MM.1S (cell line): Measurements from ENCODE around the gene NXPH2.

ENCODE experiments used
- DNase-seq: peaks from one replicate; pipeline ENCODE4 v3.0.0-alpha.2; 2015
- H2AFZ ChIP-seq: fragments of 300-600 bp; sonication (generic); 2 replicates; pipeline ENCODE4 v1.6.0; 2016; ENCODE audit warnings: antibody characterized with exemption, low read length
- H3F3A ChIP-seq: fragments of 300-600 bp; sonication (generic); 2 replicates; pipeline ENCODE4 v1.6.1; 2016; ENCODE audit warnings: mild to moderate bottlenecking, antibody characterized with exemption, low read length, moderate library complexity, mixed read lengths; ENCODE audit not compliant: insufficient read depth
- H3K27ac ChIP-seq: fragments of 300-600 bp; sonication (generic); 2 replicates; pipeline ENCODE4 v1.5.1; 2016; ENCODE audit warnings: mild to moderate bottlenecking, low read length
- H3K27me3 ChIP-seq: fragments of 300-600 bp; sonication (generic); replicated peaks from 2 replicates; pipeline ENCODE4 v1.6.0; 2016; ENCODE audit warnings: low read length; ENCODE audit not compliant: insufficient read depth
- H3K36me3 ChIP-seq: fragments of 300-600 bp; sonication (generic); replicated peaks from 2 replicates; pipeline ENCODE4 v1.6.1; 2016; ENCODE audit warnings: mild to moderate bottlenecking, low read length, mixed read lengths; ENCODE audit not compliant: insufficient read depth
- H3K4me1 ChIP-seq: fragments of 300-600 bp; sonication (generic); 2 replicates; pipeline ENCODE4 v1.6.1; 2016; ENCODE audit warnings: low read length, mixed read lengths
- H3K4me2 ChIP-seq: fragments of 300-600 bp; sonication (generic); 2 replicates; pipeline ENCODE4 v1.6.0; 2016; ENCODE audit warnings: low read depth, low read length
- H3K4me3 ChIP-seq: fragments of 300-600 bp; sonication (generic); 2 replicates; pipeline ENCODE4 v1.5.1; 2016; ENCODE audit warnings: low read length, mixed read lengths
- H3K79me2 ChIP-seq: fragments of 300-600 bp; sonication (generic); 2 replicates; pipeline ENCODE4 v1.6.1; 2016; ENCODE audit warnings: mixed run types, low read length, mixed read lengths
- H3K9ac ChIP-seq: fragments of 300-600 bp; sonication (generic); 2 replicates; pipeline ENCODE4 v1.6.1; 2016; ENCODE audit warnings: low read length, mixed read lengths
- H3K9me2 ChIP-seq: fragments of 300-600 bp; sonication (generic); replicated peaks from 2 replicates; pipeline ENCODE4 v1.6.1; 2016; ENCODE audit warnings: mild to moderate bottlenecking, low read length, mixed read lengths; ENCODE audit not compliant: insufficient read depth
- H3K9me3 ChIP-seq: fragments of 300-600 bp; sonication (generic); replicated peaks from 2 replicates; pipeline ENCODE4 v1.6.1; 2016; ENCODE audit warnings: mild to moderate bottlenecking, low read length, mixed read lengths; ENCODE audit not compliant: insufficient read depth
- H4K20me1 ChIP-seq: fragments of 300-600 bp; sonication (generic); 2 replicates; pipeline ENCODE4 v1.6.1; 2016; ENCODE audit warnings: mild to moderate bottlenecking, low read length, moderate library complexity, mixed read lengths; ENCODE audit not compliant: insufficient read depth
- EZH2 ChIP-seq: fragments of 300-600 bp; sonication (generic); optimal IDR thresholded peaks from 2 replicates; pipeline ENCODE3; 2017; ENCODE audit warnings: low read depth, mild to moderate bottlenecking, antibody characterized with exemption, low read length, mixed read lengths
- EZH2phosphoT487 ChIP-seq: fragments of 300-600 bp; sonication (generic); IDR thresholded peaks from 2 replicates; pipeline ENCODE4 v1.6.1; 2018; ENCODE audit warnings: antibody characterized with exemption, low read length
- TF ChIP-seq, protein P1 (sequence below): fragments of 300-600 bp; sonication (generic); IDR thresholded peaks from 2 replicates; pipeline ENCODE4 v1.5.1; 2016; ENCODE audit warnings: antibody characterized with exemption, low read length, mixed read lengths

NXPH2 gene

DNA sequence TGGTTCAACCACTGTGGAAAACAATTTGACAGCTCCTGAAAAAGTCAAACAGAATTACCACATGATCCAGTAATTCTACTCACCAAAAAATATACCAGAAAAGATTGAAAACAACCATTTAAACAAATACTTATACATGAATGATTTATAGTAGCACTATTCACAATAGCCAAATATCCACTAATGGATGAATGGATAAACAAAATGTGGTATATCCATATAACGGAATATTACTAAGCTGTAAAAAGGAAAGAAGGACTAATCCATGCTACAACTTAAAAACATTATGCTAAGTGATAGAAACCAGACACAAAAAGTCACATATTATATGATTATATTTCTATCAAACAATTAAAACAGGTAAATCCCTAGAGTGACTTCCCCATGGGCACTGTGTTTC, 147.1 kb downstream of the NXPH2 start:
- no peak overlapping the region for H3K27ac ChIP-seq
- no peaks in the 10 kb centered on the region for H3K79me2 ChIP-seq
- TF ChIP-seq EZH2 (no peak), EZH2phosphoT487 (no peak)
- TF ChIP-seq, protein P1, sequence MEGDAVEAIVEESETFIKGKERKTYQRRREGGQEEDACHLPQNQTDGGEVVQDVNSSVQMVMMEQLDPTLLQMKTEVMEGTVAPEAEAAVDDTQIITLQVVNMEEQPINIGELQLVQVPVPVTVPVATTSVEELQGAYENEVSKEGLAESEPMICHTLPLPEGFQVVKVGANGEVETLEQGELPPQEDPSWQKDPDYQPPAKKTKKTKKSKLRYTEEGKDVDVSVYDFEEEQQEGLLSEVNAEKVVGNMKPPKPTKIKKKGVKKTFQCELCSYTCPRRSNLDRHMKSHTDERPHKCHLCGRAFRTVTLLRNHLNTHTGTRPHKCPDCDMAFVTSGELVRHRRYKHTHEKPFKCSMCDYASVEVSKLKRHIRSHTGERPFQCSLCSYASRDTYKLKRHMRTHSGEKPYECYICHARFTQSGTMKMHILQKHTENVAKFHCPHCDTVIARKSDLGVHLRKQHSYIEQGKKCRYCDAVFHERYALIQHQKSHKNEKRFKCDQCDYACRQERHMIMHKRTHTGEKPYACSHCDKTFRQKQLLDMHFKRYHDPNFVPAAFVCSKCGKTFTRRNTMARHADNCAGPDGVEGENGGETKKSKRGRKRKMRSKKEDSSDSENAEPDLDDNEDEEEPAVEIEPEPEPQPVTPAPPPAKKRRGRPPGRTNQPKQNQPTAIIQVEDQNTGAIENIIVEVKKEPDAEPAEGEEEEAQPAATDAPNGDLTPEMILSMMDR = no peak
- no peak overlapping the region for H3K4me2 ChIP-seq
- no peaks in the 10 kb centered on the region for H3K27me3 ChIP-seq
- H2AFZ ChIP-seq = no peak overlapping the region
- no peaks in the 10 kb centered on the region for H3K36me3 ChIP-seq
- H3K4me3 ChIP-seq = no peak overlapping the region
- H3K4me1 ChIP-seq = no peaks in the 10 kb centered on the region
- no peaks in the 10 kb centered on the region for H3F3A ChIP-seq
- no peak for DNase-seq
- no peaks in the 10 kb centered on the region for H3K9me3 ChIP-seq
- no peak overlapping the region for H3K9ac ChIP-seq
- H3K9me2 ChIP-seq = no peaks in the 10 kb centered on the region
- no peaks in the 10 kb centered on the region for H4K20me1 ChIP-seq

DNA sequence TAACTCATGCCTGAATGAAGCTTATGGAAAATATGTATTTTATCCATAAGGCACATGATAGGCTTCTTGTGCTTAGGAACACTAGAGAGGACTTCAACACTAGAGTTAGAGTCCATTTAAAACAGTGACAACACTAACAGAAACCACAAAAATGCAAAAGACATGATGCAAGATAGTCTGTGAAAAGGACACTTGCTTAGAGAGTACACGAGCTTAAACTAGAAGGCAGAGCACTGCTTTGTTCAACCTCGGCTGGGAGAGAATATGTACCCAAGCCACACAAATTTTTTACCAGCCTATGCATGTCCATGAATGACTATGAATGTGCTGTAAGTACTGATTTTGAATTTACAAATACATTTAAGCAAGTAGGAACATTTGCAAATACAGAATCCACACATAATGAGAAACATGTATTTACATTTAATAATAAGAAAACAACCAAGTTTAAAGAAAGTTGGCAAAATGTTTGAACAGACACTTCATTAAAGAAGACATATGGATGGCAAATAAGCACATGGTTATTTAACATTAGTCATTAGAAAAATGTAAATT, 148.0 kb downstream of the NXPH2 start:
- no peaks in the 10 kb centered on the region for H3K36me3 ChIP-seq
- no peaks in the 10 kb centered on the region for H3K79me2 ChIP-seq
- no peaks in the 10 kb centered on the region for H4K20me1 ChIP-seq
- no peaks in the 10 kb centered on the region for H3K9me2 ChIP-seq
- H2AFZ ChIP-seq = no peak overlapping the region
- H3K4me2 ChIP-seq = no peak overlapping the region
- no peak for TF ChIP-seq EZH2phosphoT487
- no peak for TF ChIP-seq EZH2
- TF ChIP-seq, protein P1 = no peak
- H3K4me1 ChIP-seq = no peaks in the 10 kb centered on the region
- no peaks in the 10 kb centered on the region for H3K9me3 ChIP-seq
- H3K27ac ChIP-seq = no peak overlapping the region
- no peak overlapping the region for H3K9ac ChIP-seq
- no peak overlapping the region for H3K4me3 ChIP-seq
- H3K27me3 ChIP-seq = no peaks in the 10 kb centered on the region
- no peak for DNase-seq
- no peaks in the 10 kb centered on the region for H3F3A ChIP-seq

DNA sequence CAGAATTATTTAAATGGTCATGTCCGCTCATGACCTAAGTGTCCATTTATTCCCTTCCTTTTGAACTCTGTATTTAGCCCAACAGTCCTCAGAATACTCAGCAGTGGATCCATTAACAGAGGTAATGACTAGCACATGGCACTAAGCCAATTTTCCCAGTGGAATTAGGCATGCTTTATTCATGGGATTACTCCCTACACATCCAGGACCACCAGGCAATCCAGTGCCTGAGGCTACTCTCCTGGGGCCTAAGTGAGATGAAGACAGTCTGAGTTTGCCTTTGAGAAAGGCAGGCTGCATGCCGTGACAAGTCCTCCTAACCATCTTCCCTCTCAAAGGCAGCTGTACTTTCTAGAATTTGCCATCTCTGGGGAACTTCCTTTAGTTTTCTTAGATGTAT, 150.0 kb downstream of the NXPH2 start:
- H3K27me3 ChIP-seq = no peaks in the 10 kb centered on the region
- no peak for DNase-seq
- TF ChIP-seq EZH2 = no peak
- TF ChIP-seq, protein P1 = no peak
- TF ChIP-seq EZH2phosphoT487 = no peak
- H3K9me3 ChIP-seq = no peaks in the 10 kb centered on the region
- H3K36me3 ChIP-seq = no peaks in the 10 kb centered on the region
- no peaks in the 10 kb centered on the region for H3K9me2 ChIP-seq
- H3K4me3 ChIP-seq = no peak overlapping the region
- no peaks in the 10 kb centered on the region for H3K4me1 ChIP-seq
- no peak overlapping the region for H2AFZ ChIP-seq
- H3K27ac ChIP-seq = no peak overlapping the region
- H4K20me1 ChIP-seq = no peaks in the 10 kb centered on the region
- H3F3A ChIP-seq = no peaks in the 10 kb centered on the region
- no peak overlapping the region for H3K9ac ChIP-seq
- H3K4me2 ChIP-seq = no peak overlapping the region
- H3K79me2 ChIP-seq = no peaks in the 10 kb centered on the region
